Keratinocyte (primary cell): ENCODE data around the gene DMRT1. TPM values are rescaled to one million over a fixed set of nuclear protein-coding genes. Genes with fewer than 3 reads are reported as not detected.

ENCODE experiments used
- DNase-seq: peaks from one replicate; pipeline ENCODE4 v3.0.0-alpha.2; 2011; ENCODE audit warnings: low read depth, missing footprints, low spot score
- FAIRE-seq: peaks from 2 replicates; lab custom pipeline; 2011; peaks lifted over from hg19 to GRCh38; lab: Jason Lieb, UNC
- H2AFZ ChIP-seq: 2 replicates; pipeline ENCODE4 v1.6.0; 2012; ENCODE audit warnings: low read length, control low read depth, inconsistent platforms; ENCODE audit not compliant: control insufficient read depth
- H3K27ac ChIP-seq: 2 replicates; pipeline ENCODE4 v1.5.1; 2011; ENCODE audit warnings: low read length; ENCODE audit not compliant: control insufficient read depth, insufficient read depth
- H3K27me3 ChIP-seq: 3 replicates; pipeline ENCODE4 v1.6.0; 2011; ENCODE audit warnings: low read length; ENCODE audit not compliant: control insufficient read depth, insufficient read depth; ENCODE audit errors: extremely low read depth
- H3K36me3 ChIP-seq, 2 experiments: 2 replicates in 1 of 2; 3 replicates in 1 of 2; pipeline ENCODE4 v1.5.1; 2011; ENCODE audit warnings: low read length in 2 of 2, mild to moderate bottlenecking in 1 of 2; ENCODE audit not compliant: control insufficient read depth in 2 of 2, insufficient read depth in 2 of 2; ENCODE audit errors: extremely low read depth in 1 of 2
- H3K4me1 ChIP-seq: 3 replicates; pipeline ENCODE4 v1.5.1; 2011; ENCODE audit warnings: low read length; ENCODE audit not compliant: control insufficient read depth, insufficient read depth; ENCODE audit errors: extremely low read depth
- H3K4me2 ChIP-seq: 3 replicates; pipeline ENCODE4 v1.6.0; 2011; ENCODE audit warnings: low read depth, low read length; ENCODE audit not compliant: control insufficient read depth, insufficient read depth; ENCODE audit errors: extremely low read depth
- H3K4me3 ChIP-seq, 3 experiments: fragments of 200-600 bp in 1 of 3; sonication (generic) in 1 of 3; 2 replicates in 2 of 3; 3 replicates in 1 of 3; pipeline ENCODE4 v1.5.1; 2011 to 2016; ENCODE audit warnings: low read length in 3 of 3, mild to moderate bottlenecking in 3 of 3, control low read depth in 2 of 3, inconsistent platforms in 1 of 3, low read depth in 1 of 3, mixed read lengths in 1 of 3, mixed run types in 1 of 3, moderate library complexity in 1 of 3; ENCODE audit not compliant: control insufficient read depth in 2 of 3, insufficient read depth in 2 of 3; ENCODE audit errors: extremely low read depth in 1 of 3
- H3K79me2 ChIP-seq: 2 replicates; pipeline ENCODE4 v1.6.0; 2012; ENCODE audit warnings: low read length; ENCODE audit not compliant: control insufficient read depth, insufficient read depth
- H3K9ac ChIP-seq: 3 replicates; pipeline ENCODE4 v1.6.0; 2011; ENCODE audit warnings: low read length; ENCODE audit not compliant: control insufficient read depth, insufficient read depth; ENCODE audit errors: extremely low read depth
- H3K9me1 ChIP-seq: 3 replicates; pipeline ENCODE4 v1.6.0; 2011; ENCODE audit warnings: low read length; ENCODE audit not compliant: control insufficient read depth, insufficient read depth; ENCODE audit errors: extremely low read depth
- H3K9me3 ChIP-seq: 2 replicates; pipeline ENCODE4 v1.5.1; 2012; ENCODE audit warnings: low read depth, low read length; ENCODE audit not compliant: control insufficient read depth
- H4K20me1 ChIP-seq: 3 replicates; pipeline ENCODE4 v1.6.0; 2011; ENCODE audit warnings: low read length; ENCODE audit not compliant: control insufficient read depth, insufficient read depth; ENCODE audit errors: extremely low read depth
- EZH2 ChIP-seq: IDR thresholded peaks from one replicate; pipeline ENCODE4 v1.6.1; 2012; ENCODE audit warnings: inconsistent platforms, mild to moderate bottlenecking, low read length, moderate library complexity
- dilution Hi-C: fragments of 300-500 bp; cut with MboI; formaldehyde crosslinking; loops from one replicate; pipeline ENCODE4 v1.7.0; 2020; ENCODE audit warnings: low sequenced_read_pairs; ENCODE audit not compliant: extremely low pct_ligation_motif_present
- polyA plus RNA-seq, 5 experiments: library from polyadenylated mRNA; depleted of rRNA in 3 of 5; stranded (reverse) in 3 of 5; stranded (forward) in 1 of 5; unstranded in 1 of 5; fragments of >200 nt; gene quantifications; 1 replicate in 1 of 5; 2 replicates in 3 of 5; 3 replicates in 1 of 5; pipeline versions ENCODE4 v1.2.1 to v1.2.3, GENCODE V29; 2011 to 2012; ENCODE audit warnings: missing spikeins in 2 of 5, low read depth in 1 of 5, low replicate concordance in 1 of 5
- TF ChIP-seq, protein P1 (sequence below), 3 experiments: IDR thresholded peaks in 1 of 3; conservative IDR thresholded peaks in 1 of 3; optimal IDR thresholded peaks in 1 of 3; 2 replicates in 2 of 3; 3 replicates in 1 of 3; pipeline versions ENCODE3 to v1.5.1; 2011; ENCODE audit warnings: low read length in 3 of 3, mild to moderate bottlenecking in 3 of 3, moderate library complexity in 2 of 3, control low read depth in 1 of 3, inconsistent platforms in 1 of 3; ENCODE audit not compliant: insufficient read depth in 2 of 3; ENCODE audit errors: extremely low read depth in 1 of 3

Gene DMRT1
- polyA plus RNA-seq, 1 donor (not counting 4 experiments of a cell fraction or from before 2014, with no cell fraction given): not detected

DNA sequence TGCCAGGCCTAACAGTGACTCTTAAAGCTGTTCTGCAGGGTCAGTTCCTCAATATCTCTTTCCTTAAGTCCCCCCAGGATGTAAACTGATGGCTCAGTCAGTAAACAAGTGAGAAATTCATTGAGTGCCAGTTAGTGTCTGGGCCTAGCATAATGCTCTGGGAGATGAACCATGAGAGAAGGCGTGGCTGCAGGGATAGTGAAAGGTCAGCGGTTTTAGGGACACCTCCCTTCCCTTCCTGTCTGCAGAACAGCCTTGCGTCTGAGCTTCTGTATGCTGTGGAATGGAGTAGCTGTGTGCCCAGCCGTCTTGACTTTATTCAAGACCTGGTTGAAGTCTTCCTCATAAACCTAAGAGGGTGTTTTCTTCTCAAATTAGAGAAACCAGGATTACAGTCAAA lies 88.2 kb downstream of the DMRT1 start:
- H3K9me3 ChIP-seq: no peaks in the 10 kb centered on the region
- TF ChIP-seq, protein P1, sequence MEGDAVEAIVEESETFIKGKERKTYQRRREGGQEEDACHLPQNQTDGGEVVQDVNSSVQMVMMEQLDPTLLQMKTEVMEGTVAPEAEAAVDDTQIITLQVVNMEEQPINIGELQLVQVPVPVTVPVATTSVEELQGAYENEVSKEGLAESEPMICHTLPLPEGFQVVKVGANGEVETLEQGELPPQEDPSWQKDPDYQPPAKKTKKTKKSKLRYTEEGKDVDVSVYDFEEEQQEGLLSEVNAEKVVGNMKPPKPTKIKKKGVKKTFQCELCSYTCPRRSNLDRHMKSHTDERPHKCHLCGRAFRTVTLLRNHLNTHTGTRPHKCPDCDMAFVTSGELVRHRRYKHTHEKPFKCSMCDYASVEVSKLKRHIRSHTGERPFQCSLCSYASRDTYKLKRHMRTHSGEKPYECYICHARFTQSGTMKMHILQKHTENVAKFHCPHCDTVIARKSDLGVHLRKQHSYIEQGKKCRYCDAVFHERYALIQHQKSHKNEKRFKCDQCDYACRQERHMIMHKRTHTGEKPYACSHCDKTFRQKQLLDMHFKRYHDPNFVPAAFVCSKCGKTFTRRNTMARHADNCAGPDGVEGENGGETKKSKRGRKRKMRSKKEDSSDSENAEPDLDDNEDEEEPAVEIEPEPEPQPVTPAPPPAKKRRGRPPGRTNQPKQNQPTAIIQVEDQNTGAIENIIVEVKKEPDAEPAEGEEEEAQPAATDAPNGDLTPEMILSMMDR (optimal IDR thresholded peaks at IDR 0.05 in 1 of 3, IDR thresholded peaks at IDR 0.05 in 1 of 3, conservative IDR thresholded peaks at IDR 0.05 in 1 of 3; ENCODE audit: extremely low read depth in 1 of 3, insufficient read depth in 2 of 3, low read length in 3 of 3): no peak
- TF ChIP-seq EZH2: no peak
- FAIRE-seq: no peak

DNA sequence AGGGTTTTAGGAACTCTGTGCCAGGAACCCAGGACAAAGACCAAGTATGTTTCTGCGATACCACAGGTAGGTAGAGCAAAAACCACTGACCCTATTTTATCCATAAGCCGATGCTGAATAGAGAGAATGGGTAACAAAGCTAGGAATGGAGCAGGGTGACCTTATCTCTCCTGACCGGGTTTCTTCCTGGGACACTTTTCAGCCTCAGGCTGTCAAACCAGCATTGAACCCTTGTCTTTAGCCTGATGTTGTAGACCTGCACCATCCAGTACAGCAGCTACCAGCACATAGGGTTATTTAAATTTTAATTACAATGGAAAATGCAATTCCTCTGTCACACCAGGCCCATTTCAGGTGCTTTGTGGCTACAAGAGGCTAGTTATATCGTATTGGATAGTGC lies 91.9 kb downstream of the DMRT1 start:
- TF ChIP-seq, protein P1 (optimal IDR thresholded peaks at IDR 0.05 in 1 of 3, IDR thresholded peaks at IDR 0.05 in 1 of 3, conservative IDR thresholded peaks at IDR 0.05 in 1 of 3; ENCODE audit: extremely low read depth in 1 of 3, insufficient read depth in 2 of 3, low read length in 3 of 3): no peak
- no peak for FAIRE-seq
- Histone ChIP-seq H3K27ac (no peak overlapping the region), H3K36me3 (no peaks in the 10 kb centered on the region), H3K9me1 (no peaks in the 10 kb centered on the region), H3K9me3 (no peaks in the 10 kb centered on the region), H3K4me2 (no peak overlapping the region), H3K9ac (no peak overlapping the region), H3K4me1 (peaks cover 6% of the 10 kb centered on the region), H2AFZ (no peak overlapping the region), H3K4me3 (no peak overlapping the region), H3K79me2 (no peaks in the 10 kb centered on the region), H3K27me3 (no peaks in the 10 kb centered on the region), H4K20me1 (no peaks in the 10 kb centered on the region)
- dilution Hi-C loops: no loop called here
- no peak for DNase-seq

More for the DNA sequence above, 88.2 kb downstream of the DMRT1 start:
- H3K27me3 ChIP-seq: no peaks in the 10 kb centered on the region
- H3K36me3 ChIP-seq: no peaks in the 10 kb centered on the region
- H2AFZ ChIP-seq: no peak overlapping the region
- DNase-seq: no peak
- H3K9me1 ChIP-seq: no peaks in the 10 kb centered on the region
- no peaks in the 10 kb centered on the region for H3K4me1 ChIP-seq
- no peak overlapping the region for H3K4me2 ChIP-seq
- H3K4me3 ChIP-seq: no peak overlapping the region
- no peaks in the 10 kb centered on the region for H3K79me2 ChIP-seq
- no peak overlapping the region for H3K9ac ChIP-seq
- H4K20me1 ChIP-seq: no peaks in the 10 kb centered on the region
- dilution Hi-C loops: no loop called here
- no peak overlapping the region for H3K27ac ChIP-seq
